HUDEP-2 (cell line): Measurements from ENCODE around the gene RABL2B.

Source experiments
- DNase-seq, 76 experiments: peaks; one replicate each; lab custom pipeline; 2025; ENCODE audit not compliant: unreplicated experiment in 76 of 76; lab: John Stamatoyannopoulos, UW

Gene RABL2B

GRCh38 chr22:50739279-50739691 is 44.2 kb downstream of the RABL2B start:
- DNase-seq: no peak

- no peak for DNase-seq
Measured at GRCh38 chr22:50738649-50739227, 44.7 kb downstream of the RABL2B start.

- no peak for DNase-seq
Measured at GRCh38 chr22:50737728-50738648, 45.4 kb downstream of the RABL2B start, which contains the start of gene ACR. ACR (plus strand) TSS chr22:50738204; CDS start chr22:50738236, 32 bp downstream.

- no peak for DNase-seq
Measured at GRCh38 chr22:50735739-50736030, 47.8 kb downstream of the RABL2B start.

- no peak for DNase-seq
Measured at GRCh38 chr22:50734986-50735738, 48.3 kb downstream of the RABL2B start.

GRCh38 chr22:50734343-50734771 is 49.1 kb downstream of the RABL2B start:
- no peak for DNase-seq

- no peak for DNase-seq
Measured at GRCh38 chr22:50733521-50734342, 49.7 kb downstream of the RABL2B start.

- DNase-seq: no peak
Measured at GRCh38 chr22:50732681-50733080, 50.8 kb downstream of the RABL2B start.

- DNase-seq: peak in 51 of 76 experiments; percentile 4 to 66 (median 34)
Measured at GRCh38 chr22:50731811-50732624, 51.4 kb downstream of the RABL2B start.

- no peak for DNase-seq
Measured at GRCh38 chr22:50730941-50731661, 52.3 kb downstream of the RABL2B start.

GRCh38 chr22:50730013-50730891 is 53.2 kb downstream of the RABL2B start:
- no peak for DNase-seq

GRCh38 chr22:50729391-50730012 is 53.9 kb downstream of the RABL2B start:
- DNase-seq: no peak

GRCh38 chr22:50728523-50728931 is 54.9 kb downstream of the RABL2B start:
- DNase-seq: no peak

GRCh38 chr22:50727678-50728522 is 55.5 kb downstream of the RABL2B start:
- no peak for DNase-seq

- DNase-seq: peak in 1 of 76 experiments; percentile 1
Measured at GRCh38 chr22:50726643-50727340, 56.6 kb downstream of the RABL2B start.

GRCh38 chr22:50725597-50725996 is 57.8 kb downstream of the RABL2B start:
- DNase-seq: no peak
